ENCODE data around the gene EXOC4.

DNA sequence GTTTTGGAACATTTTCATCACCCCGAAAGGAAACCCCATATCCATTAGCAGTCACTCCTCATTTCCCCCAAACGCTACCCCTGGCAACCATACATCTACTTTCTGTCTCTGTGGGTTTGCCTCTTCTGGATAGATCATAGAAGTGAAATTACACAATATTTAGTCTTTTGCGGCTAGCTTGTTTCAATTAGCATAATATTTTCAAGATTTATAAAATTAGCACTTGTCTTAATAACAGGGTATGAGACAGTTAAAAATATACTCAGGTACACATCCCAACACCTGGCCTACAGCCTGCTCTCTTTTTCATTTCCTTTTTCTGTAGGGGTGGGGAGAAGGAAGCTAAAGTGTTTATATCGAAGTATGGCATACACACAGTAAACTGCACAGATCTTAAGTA is 792.8 kb downstream of the EXOC4 start:
- TF ChIP-seq CTCF (conservative IDR thresholded peaks at IDR 0.05 in 1 of 2, IDR thresholded peaks at IDR 0.05 in 1 of 2; ENCODE audit: low read depth in 1 of 2, low read length in 2 of 2) (no peak), EZH2 (IDR thresholded peaks at IDR 0.05; ENCODE audit: low read length, missing control alignments) (no peak)

Data from fibroblast of lung (primary cell).